Ovary (tissue), 3 donors: Measurements from ENCODE around the gene RTN1.

Experiments
- EP300 ChIP-seq: sonication (generic); formaldehyde crosslinking; IDR thresholded peaks from one replicate; pipeline ENCODE4 v1.6.1; 2017; ENCODE audit warnings: antibody characterized with exemption
- TF ChIP-seq, protein P1 (sequence below), 3 donors: fragments of 450-650 bp in 2 of 3; fragments of 200-600 bp in 1 of 3; IDR thresholded peaks; one replicate each; pipeline versions ENCODE4 v1.5.1 to v1.8.0; 2016 to 2022; ENCODE audit warnings: antibody characterized with exemption in 3 of 3, mild to moderate bottlenecking in 1 of 3
- donor health status: DM: no; HTN: no; CAD: no.

DNA sequence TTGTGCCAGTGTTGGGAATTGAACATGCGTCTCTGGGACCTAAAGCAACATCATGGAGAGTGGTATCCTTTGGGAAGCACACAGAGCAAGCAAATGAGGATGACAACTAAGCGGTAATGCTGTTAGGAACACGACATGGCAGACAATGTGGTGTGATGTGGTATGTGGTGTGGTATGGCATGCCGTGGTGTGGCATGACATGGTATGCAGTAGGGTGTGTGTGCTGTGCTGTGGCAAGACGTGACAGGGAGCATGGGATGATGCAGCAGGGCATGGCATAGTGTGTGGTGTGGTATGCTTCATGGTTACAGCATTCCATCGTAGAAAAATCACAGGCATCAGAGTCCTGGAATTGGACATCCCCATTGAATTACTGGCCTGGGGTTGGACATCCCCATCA is 108.7 kb downstream of the RTN1 start:
- TF ChIP-seq, protein P1, sequence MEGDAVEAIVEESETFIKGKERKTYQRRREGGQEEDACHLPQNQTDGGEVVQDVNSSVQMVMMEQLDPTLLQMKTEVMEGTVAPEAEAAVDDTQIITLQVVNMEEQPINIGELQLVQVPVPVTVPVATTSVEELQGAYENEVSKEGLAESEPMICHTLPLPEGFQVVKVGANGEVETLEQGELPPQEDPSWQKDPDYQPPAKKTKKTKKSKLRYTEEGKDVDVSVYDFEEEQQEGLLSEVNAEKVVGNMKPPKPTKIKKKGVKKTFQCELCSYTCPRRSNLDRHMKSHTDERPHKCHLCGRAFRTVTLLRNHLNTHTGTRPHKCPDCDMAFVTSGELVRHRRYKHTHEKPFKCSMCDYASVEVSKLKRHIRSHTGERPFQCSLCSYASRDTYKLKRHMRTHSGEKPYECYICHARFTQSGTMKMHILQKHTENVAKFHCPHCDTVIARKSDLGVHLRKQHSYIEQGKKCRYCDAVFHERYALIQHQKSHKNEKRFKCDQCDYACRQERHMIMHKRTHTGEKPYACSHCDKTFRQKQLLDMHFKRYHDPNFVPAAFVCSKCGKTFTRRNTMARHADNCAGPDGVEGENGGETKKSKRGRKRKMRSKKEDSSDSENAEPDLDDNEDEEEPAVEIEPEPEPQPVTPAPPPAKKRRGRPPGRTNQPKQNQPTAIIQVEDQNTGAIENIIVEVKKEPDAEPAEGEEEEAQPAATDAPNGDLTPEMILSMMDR (IDR thresholded peaks at IDR 0.05) = no peak
- no peak for TF ChIP-seq EP300
